Coronary artery (tissue), 2 donors: Measurements from ENCODE around the gene CNTN1.

ENCODE experiments used
- DNase-seq: peaks from one replicate; pipeline ENCODE4 v3.0.0-alpha.2; 2017; ENCODE audit warnings: low spot score
- H3K27ac ChIP-seq, 2 donors: fragments of 200-600 bp; sonication (generic); one replicate each; pipeline ENCODE4 v1.5.1; 2016 to 2019
- H3K4me3 ChIP-seq: fragments of 200-600 bp; sonication (generic); 2 replicates; pipeline ENCODE4 v1.5.1; 2016; ENCODE audit warnings: mild to moderate bottlenecking, moderate library complexity
- CTCF ChIP-seq: fragments of 200-600 bp; sonication (generic); IDR thresholded peaks from one replicate; pipeline ENCODE4 v1.5.1; 2019; ENCODE audit warnings: antibody characterized with exemption

Gene CNTN1

GRCh38 chr12:40874868-40875267 lies 182.6 kb downstream of the CNTN1 start:
- TF ChIP-seq CTCF: no peak
- no peak for DNase-seq
- Histone ChIP-seq H3K4me3 (no peak overlapping the region), H3K27ac (no peak overlapping the region)

- no peak for DNase-seq
- no peak for TF ChIP-seq CTCF
- Histone ChIP-seq H3K4me3 (no peak overlapping the region), H3K27ac (no peak overlapping the region)
These were observed 197.1 kb downstream of the CNTN1 start for GRCh38 chr12:40889329-40889728.

GRCh38 chr12:40892528-40892927 lies 200.3 kb downstream of the CNTN1 start:
- Histone ChIP-seq H3K27ac (no peak overlapping the region), H3K4me3 (no peak overlapping the region)
- no peak for TF ChIP-seq CTCF
- DNase-seq: no peak

GRCh38 chr12:40898505-40898904 lies 206.3 kb downstream of the CNTN1 start:
- no peak for TF ChIP-seq CTCF

GRCh38 chr12:40903040-40903439 lies 210.8 kb downstream of the CNTN1 start:
- Histone ChIP-seq H3K27ac (no peak overlapping the region), H3K4me3 (no peak overlapping the region)
- DNase-seq: no peak
- TF ChIP-seq CTCF: no peak

More at GRCh38 chr12:40898505-40898904, 206.3 kb downstream of the CNTN1 start:
- Histone ChIP-seq H3K4me3 (no peak overlapping the region), H3K27ac (no peak overlapping the region)
- no peak for DNase-seq

- Histone ChIP-seq H3K4me3 (no peak overlapping the region), H3K27ac (no peak overlapping the region)
- no peak for DNase-seq
- TF ChIP-seq CTCF: no peak
These were observed 214.9 kb downstream of the CNTN1 start for GRCh38 chr12:40907115-40907527.

- TF ChIP-seq CTCF: no peak
- no peak for DNase-seq
- Histone ChIP-seq H3K4me3 (no peak overlapping the region), H3K27ac (no peak overlapping the region)
These were observed 219.4 kb downstream of the CNTN1 start for GRCh38 chr12:40911676-40912075.
